Measurements from ENCODE around the gene C11orf54.
A peak's percentile ranks its signal among the peaks of the same experiment; 100 is the strongest.

C11orf54 gene

GRCh38 chr11:93720522-93720921 lies 20.9 kb upstream of the C11orf54 start:
- no peak for DNase-seq (ENCODE audit: insufficient read length)
- FAIRE-seq = no peak
- TF ChIP-seq POLR2AphosphoS5 (IDR thresholded peaks at IDR 0.05; ENCODE audit: low read depth, low read length) (no peak), TAF1 (IDR thresholded peaks at IDR 0.05; ENCODE audit: borderline replicate concordance, low read depth, low read length) (no peak), POLR2A (IDR thresholded peaks at IDR 0.05; ENCODE audit: low read depth, low read length) (no peak)

DNA sequence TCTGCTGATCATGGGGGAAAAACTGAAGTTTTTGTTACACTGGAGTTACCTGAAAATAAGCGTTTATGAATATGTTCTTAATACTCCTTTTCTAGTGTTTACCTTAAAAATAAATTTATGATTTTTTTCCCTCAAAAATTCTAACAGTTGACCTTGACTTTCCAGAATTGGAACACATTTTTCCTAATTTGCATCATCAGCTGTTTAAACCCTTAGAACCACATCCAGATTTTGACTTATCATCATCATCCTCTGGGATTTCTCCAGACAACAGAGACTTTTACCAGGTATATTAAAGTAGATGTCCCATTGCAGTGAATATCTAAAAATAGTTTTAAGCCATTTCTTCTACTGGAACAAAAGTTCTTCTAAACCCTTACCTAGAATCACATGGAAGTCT lies 17.4 kb upstream of the C11orf54 start:
- FAIRE-seq (peak; percentile 33), DNase-seq (ENCODE audit: insufficient read length) (no peak)
- TF ChIP-seq POLR2A (IDR thresholded peaks at IDR 0.05; ENCODE audit: low read depth, low read length) (no peak), POLR2AphosphoS5 (IDR thresholded peaks at IDR 0.05; ENCODE audit: low read depth, low read length) (no peak), TAF1 (IDR thresholded peaks at IDR 0.05; ENCODE audit: borderline replicate concordance, low read depth, low read length) (no peak)

GRCh38 chr11:93727985-93728791 lies 13.3 kb upstream of the C11orf54 start:
- no peak; the same call in 1 of the 2 replicates for TF ChIP-seq POLR2A (IDR thresholded peaks at IDR 0.05; ENCODE audit: low read depth, low read length)
- TF ChIP-seq POLR2AphosphoS5 (IDR thresholded peaks at IDR 0.05; ENCODE audit: low read depth, low read length) = no peak; the same call in 1 of the 2 replicates
- no peak for TF ChIP-seq TAF1 (IDR thresholded peaks at IDR 0.05; ENCODE audit: borderline replicate concordance, low read depth, low read length)
- DNase-seq (ENCODE audit: insufficient read length) (no peak), FAIRE-seq (peak; percentile 27)

GRCh38 chr11:93728792-93729128 lies 12.7 kb upstream of the C11orf54 start:
- no peak for FAIRE-seq
- no peak for TF ChIP-seq POLR2A (IDR thresholded peaks at IDR 0.05; ENCODE audit: low read depth, low read length)
- TF ChIP-seq POLR2AphosphoS5 (IDR thresholded peaks at IDR 0.05; ENCODE audit: low read depth, low read length) = no peak
- no peak for TF ChIP-seq TAF1 (IDR thresholded peaks at IDR 0.05; ENCODE audit: borderline replicate concordance, low read depth, low read length)
- no peak for DNase-seq (ENCODE audit: insufficient read length)

DNA sequence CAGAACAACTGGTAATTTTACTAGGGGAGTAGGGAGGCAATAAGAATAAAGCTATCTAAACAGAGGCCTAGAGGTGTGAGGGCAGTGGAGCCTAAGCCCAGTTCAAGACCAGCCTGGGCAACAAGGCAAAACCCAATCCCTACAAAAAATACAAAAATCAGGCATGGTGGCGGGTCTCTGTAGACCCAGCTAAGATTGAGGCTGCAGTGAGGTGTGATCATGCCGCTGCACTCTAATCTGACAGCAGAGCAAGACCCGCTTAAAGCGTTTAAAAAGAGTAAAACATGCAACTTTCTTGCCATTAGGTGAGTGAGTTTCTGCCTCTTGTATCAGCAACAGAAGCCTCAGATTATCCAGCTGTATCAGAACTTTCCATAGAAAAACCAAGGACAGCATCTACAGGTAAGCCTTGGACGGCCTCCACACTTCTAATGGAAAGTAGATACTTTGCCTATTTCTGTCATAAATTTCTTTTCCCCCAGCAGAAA lies 12.3 kb upstream of the C11orf54 start:
- DNase-seq (ENCODE audit: insufficient read length) (no peak), FAIRE-seq (no peak)
- TF ChIP-seq TAF1 (IDR thresholded peaks at IDR 0.05; ENCODE audit: borderline replicate concordance, low read depth, low read length) (no peak), POLR2A (IDR thresholded peaks at IDR 0.05; ENCODE audit: low read depth, low read length) (peak; percentile 83), POLR2AphosphoS5 (IDR thresholded peaks at IDR 0.05; ENCODE audit: low read depth, low read length) (peak; percentile 94)

DNA sequence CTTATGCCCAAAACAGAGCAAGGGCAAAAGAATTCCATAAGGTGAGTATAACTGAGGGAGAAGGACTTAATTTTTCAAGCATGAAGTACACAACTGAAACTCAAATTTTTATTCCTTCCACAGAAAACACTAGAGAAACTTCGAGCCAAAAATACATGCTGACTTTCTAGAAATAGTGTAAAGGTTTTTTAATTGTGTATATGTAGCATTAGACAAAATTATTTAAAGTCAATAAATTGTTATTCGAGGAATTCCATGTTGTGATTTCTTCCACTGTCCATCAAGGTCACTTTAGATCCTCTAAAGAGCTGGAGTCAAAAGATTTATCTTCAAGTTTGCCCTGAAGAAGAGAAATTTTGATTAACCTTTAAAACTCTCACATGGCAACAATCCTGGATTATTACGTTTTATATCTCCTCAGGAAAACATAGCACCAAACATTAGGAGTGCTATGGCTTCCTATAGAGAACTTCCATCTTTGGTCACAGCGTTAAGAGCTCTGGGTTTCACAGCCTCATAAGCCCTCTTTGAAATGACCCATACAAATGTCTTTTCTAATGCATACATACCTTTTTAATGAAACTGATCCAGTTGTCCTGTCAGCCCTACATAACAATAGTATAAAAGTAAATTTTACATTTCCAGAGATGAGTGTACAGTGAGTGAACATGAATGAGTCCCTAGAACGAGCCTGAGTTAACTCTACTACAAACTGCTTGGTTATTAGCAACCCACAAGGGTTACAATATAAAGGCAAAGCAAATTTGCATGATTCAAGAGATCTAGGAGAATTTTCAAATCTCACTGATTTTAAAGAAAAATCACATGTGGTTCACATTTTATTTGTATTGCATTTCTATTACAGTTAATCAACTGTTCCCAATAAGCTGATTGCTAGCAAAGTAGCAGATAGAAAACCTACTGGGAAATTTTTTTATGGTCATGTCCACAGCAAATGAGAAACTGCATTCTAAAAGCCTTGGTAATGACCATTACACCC lies 11.1 kb upstream of the C11orf54 start:
- TF ChIP-seq TAF1 (IDR thresholded peaks at IDR 0.05; ENCODE audit: borderline replicate concordance, low read depth, low read length) (no peak), POLR2AphosphoS5 (IDR thresholded peaks at IDR 0.05; ENCODE audit: low read depth, low read length) (no peak; the same call in 1 of the 2 replicates), POLR2A (IDR thresholded peaks at IDR 0.05; ENCODE audit: low read depth, low read length) (peak; percentile 47)

GRCh38 chr11:93732237-93732892 lies 9.1 kb upstream of the C11orf54 start:
- TF ChIP-seq POLR2AphosphoS5 (IDR thresholded peaks at IDR 0.05; ENCODE audit: low read depth, low read length) (0 out of 2 replicates have a peak, but pooled peaks have one; percentile 52), POLR2A (IDR thresholded peaks at IDR 0.05; ENCODE audit: low read depth, low read length) (peak; percentile 54; the same call in 1 of the 2 replicates), TAF1 (IDR thresholded peaks at IDR 0.05; ENCODE audit: borderline replicate concordance, low read depth, low read length) (no peak)
- FAIRE-seq = no peak
- no peak for DNase-seq (ENCODE audit: insufficient read length)

More for the DNA sequence above, 11.1 kb upstream of the C11orf54 start:
- DNase-seq (ENCODE audit: insufficient read length) = no peak
- no peak for FAIRE-seq

- DNase-seq (ENCODE audit: insufficient read length) (no peak), FAIRE-seq (no peak)
- no peak for TF ChIP-seq POLR2A (IDR thresholded peaks at IDR 0.05; ENCODE audit: low read depth, low read length)
- no peak for TF ChIP-seq TAF1 (IDR thresholded peaks at IDR 0.05; ENCODE audit: borderline replicate concordance, low read depth, low read length)
- no peak for TF ChIP-seq POLR2AphosphoS5 (IDR thresholded peaks at IDR 0.05; ENCODE audit: low read depth, low read length)
Observed at GRCh38 chr11:93733474-93733873, 8.0 kb upstream of the C11orf54 start.

DNA sequence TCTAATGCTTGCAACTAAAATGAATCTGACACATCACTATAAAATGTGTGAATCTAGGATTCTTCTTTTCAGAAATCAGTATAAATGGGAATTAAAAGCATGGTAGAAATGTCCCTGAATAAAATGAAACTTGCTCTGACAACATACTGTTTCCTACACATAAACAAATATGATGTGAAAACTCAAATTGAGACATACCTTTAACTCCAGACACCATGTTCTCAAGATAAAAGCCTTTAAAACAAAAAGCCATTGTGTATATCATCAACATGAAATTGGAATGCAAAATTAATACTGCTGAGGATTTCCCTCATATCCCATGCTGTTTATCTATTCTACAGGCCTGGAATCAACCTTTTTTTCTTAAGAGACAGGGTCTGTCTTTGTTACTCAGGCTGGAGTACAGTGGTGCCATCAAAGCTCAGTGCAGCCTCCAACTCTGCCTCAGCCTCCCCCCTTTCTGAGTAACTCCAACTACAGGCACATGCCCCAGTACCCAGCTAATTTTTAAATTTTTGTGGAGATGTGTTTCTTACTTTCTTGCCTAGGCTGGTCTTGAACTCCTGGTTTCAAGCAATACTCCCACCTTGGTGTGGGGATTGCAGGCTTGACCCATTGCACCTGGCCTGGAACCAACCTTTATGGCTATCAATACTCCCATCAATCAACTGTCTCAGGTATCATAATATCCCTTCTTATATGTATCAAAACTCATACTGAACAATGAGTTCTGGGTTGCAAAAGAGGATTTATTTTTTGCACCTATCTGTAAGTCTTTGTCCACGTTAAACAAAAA lies 6.8 kb upstream of the C11orf54 start:
- FAIRE-seq (no peak), DNase-seq (ENCODE audit: insufficient read length) (no peak)
- TF ChIP-seq POLR2AphosphoS5 (IDR thresholded peaks at IDR 0.05; ENCODE audit: low read depth, low read length) = peak; percentile 76
- no peak for TF ChIP-seq TAF1 (IDR thresholded peaks at IDR 0.05; ENCODE audit: borderline replicate concordance, low read depth, low read length)
- no peak; the same call in none of the 2 replicates for TF ChIP-seq POLR2A (IDR thresholded peaks at IDR 0.05; ENCODE audit: low read depth, low read length)

DNA sequence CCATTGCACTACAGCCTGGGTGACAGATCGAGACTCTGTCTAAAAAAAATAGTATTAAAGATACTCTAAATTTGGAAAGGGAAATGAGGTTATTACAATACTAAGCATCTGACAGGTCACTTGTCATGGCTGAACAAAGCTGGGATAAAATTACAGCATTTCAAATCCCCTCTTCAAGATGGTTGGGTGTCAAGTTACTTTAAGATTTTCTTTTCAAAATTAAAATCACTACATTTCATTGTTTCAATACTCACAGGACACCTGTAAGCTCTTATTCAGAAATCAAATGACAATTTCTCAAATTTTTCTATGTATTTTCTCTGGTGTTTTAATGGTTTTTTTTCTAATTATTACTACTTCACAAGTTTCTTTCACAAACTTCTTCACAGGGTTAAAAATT lies 5.8 kb upstream of the C11orf54 start:
- no peak for TF ChIP-seq POLR2AphosphoS5 (IDR thresholded peaks at IDR 0.05; ENCODE audit: low read depth, low read length)
- no peak for TF ChIP-seq TAF1 (IDR thresholded peaks at IDR 0.05; ENCODE audit: borderline replicate concordance, low read depth, low read length)
- TF ChIP-seq POLR2A (IDR thresholded peaks at IDR 0.05; ENCODE audit: low read depth, low read length) = no peak
- DNase-seq (ENCODE audit: insufficient read length) = no peak

More for the DNA sequence above, 5.8 kb upstream of the C11orf54 start:
- FAIRE-seq = no peak

Data from GM12892 (cell line).